ENCODE measurements around the gene DEFB110.

DEFB110 gene

DNA sequence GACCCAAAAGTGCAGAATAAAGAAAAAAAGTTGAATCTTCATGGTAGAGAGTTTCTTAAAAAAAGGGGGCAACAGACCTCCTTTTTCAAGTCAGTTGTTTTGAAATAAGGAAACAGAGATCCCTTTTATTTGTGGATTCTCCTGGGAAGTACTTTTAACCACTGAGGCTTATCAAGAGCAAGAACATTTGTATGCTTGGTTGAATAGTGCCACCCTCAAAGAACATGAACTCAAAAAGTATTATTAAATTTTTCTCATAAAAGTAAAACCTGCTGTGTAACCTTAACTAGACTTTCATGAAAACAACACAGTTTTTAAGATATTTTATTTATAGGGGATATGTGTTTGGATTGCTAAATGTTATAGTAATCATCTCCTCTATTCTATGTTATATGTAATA is at the start of gene DEFB110:
Gene DEFB110, minus strand, starts transcription at position 101 of the 400 bp plus-strand sequence. Its CDS starts 59 bp downstream, at position 42.
- DNase-seq (ENCODE audit: low read depth in 2 of 2) = no peak
- TF ChIP-seq CTCF (IDR thresholded peaks at IDR 0.05; ENCODE audit: low read depth, low read length) = no peak
- no peak within 1 kb of the TSS for H3K4me3 ChIP-seq (replicated peaks in 1 of 2; ENCODE audit: low read depth in 2 of 2, low read length in 2 of 2)

- no peak overlapping the region for H3K4me3 ChIP-seq (replicated peaks in 1 of 2; ENCODE audit: low read depth in 2 of 2, low read length in 2 of 2)
- DNase-seq (ENCODE audit: low read depth in 2 of 2) = no peak
- TF ChIP-seq CTCF (IDR thresholded peaks at IDR 0.05; ENCODE audit: low read depth, low read length) = no peak
Measured at GRCh38 chr6:50070101-50070500, 48.3 kb upstream of the DEFB110 start.

GRCh38 chr6:50062051-50062450 is 40.3 kb upstream of the DEFB110 start:
- DNase-seq (ENCODE audit: low read depth in 2 of 2) = no peak
- H3K4me3 ChIP-seq (replicated peaks in 1 of 2; ENCODE audit: low read depth in 2 of 2, low read length in 2 of 2) = no peak overlapping the region
- TF ChIP-seq CTCF (IDR thresholded peaks at IDR 0.05; ENCODE audit: low read depth, low read length) = no peak

DNA sequence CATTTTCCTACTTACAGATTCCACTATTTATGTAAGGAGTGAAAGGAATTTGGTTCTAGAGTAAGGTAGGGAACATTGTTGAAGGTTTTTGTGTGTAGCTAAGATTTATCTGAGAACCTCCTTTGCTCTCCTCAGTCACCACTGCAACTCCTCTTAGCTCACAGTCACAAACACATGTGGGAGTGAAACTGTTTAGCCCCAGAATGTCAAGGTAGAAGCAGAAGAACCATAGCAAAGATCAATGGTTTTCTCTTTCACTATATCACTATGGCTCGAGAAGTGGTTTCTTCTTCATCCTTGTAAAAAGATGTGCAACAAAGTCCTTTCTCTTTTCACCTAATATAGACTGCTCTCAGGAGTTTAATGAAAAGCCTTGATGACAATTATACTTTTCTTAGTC is 34.4 kb upstream of the DEFB110 start:
- no peak for TF ChIP-seq CTCF (IDR thresholded peaks at IDR 0.05; ENCODE audit: low read depth, low read length)
- DNase-seq (ENCODE audit: low read depth in 2 of 2) = no peak
- no peak overlapping the region for H3K4me3 ChIP-seq (replicated peaks in 1 of 2; ENCODE audit: low read depth in 2 of 2, low read length in 2 of 2)

GRCh38 chr6:50049829-50050228 is 28.0 kb upstream of the DEFB110 start, which contains the start of gene DEFB112:
TSS of gene DEFB112 (minus strand) at chr6:50049929. CDS start at chr6:50049869, 60 bp downstream.
- no peak for TF ChIP-seq CTCF (IDR thresholded peaks at IDR 0.05; ENCODE audit: low read depth, low read length)
- H3K4me3 ChIP-seq (replicated peaks in 1 of 2; ENCODE audit: low read depth in 2 of 2, low read length in 2 of 2) = no peak within 1 kb of the TSS
- no peak for DNase-seq (ENCODE audit: low read depth in 2 of 2)

DNA sequence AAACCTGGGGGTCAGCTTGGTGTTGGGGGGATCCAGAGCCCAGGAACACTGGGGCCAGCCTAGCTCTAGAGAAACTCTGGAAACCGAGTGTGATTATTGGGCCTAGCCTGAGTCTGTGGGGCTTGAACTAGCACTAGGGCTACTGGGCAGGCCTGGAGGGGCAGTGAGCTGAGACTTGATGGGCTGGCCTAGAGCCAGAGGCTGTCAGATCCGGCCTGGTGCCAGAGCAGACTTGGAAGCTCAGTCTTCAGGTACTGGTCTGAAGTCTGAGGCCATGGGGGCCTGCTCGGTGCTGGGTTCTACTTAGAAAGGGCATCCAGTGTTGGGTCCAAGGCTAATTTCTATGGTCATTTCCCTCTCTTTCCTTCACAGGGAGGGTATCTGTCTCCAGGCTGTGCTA is 25.2 kb upstream of the DEFB110 start:
- no peak overlapping the region for H3K4me3 ChIP-seq (replicated peaks in 1 of 2; ENCODE audit: low read depth in 2 of 2, low read length in 2 of 2)
- no peak for TF ChIP-seq CTCF (IDR thresholded peaks at IDR 0.05; ENCODE audit: low read depth, low read length)
- no peak for DNase-seq (ENCODE audit: low read depth in 2 of 2)

Data from cardiac fibroblast (primary cell).